Endothelial cell of umbilical vein (primary cell): ENCODE data around the gene SDC4.

Experiments
- EZH2 ChIP-seq: IDR thresholded peaks from 2 replicates; pipeline ENCODE4 v1.6.1; 2012; ENCODE audit warnings: borderline replicate concordance, low read depth, mild to moderate bottlenecking, moderate library complexity, low read length, inconsistent platforms; ENCODE audit not compliant: severe bottlenecking
- GATA2 ChIP-seq: IDR thresholded peaks from 2 replicates; pipeline ENCODE4 v1.7.0; 2011; ENCODE audit warnings: low read depth, mild to moderate bottlenecking, moderate library complexity, mixed read lengths, low read length; ENCODE audit not compliant: insufficient read length, insufficient read depth
- JUN ChIP-seq: IDR thresholded peaks from 2 replicates; pipeline ENCODE4 v1.6.1; 2011; ENCODE audit warnings: borderline replicate concordance, low read depth; ENCODE audit not compliant: insufficient read length, insufficient read depth
- MYC ChIP-seq: IDR thresholded peaks from one replicate; pipeline ENCODE4 v1.6.1; 2011; ENCODE audit warnings: mild to moderate bottlenecking, low read depth, low read length
- POLR2A ChIP-seq: IDR thresholded peaks from 2 replicates; pipeline ENCODE4 v1.6.1; 2012; ENCODE audit warnings: low read depth, mild to moderate bottlenecking, control low read depth, low read length
- POLR2AphosphoS5 ChIP-seq: IDR thresholded peaks from 2 replicates; pipeline ENCODE4 v1.6.1; 2012; ENCODE audit warnings: low read depth, mild to moderate bottlenecking, control low read depth, low read length, moderate library complexity; ENCODE audit not compliant: insufficient read depth
- TF ChIP-seq, protein P1 (sequence below), 2 donors: IDR thresholded peaks; 1 replicate in 1 of 2; 2 replicates in 1 of 2; pipeline ENCODE4 v1.5.1; 2011; ENCODE audit warnings: low read length in 2 of 2, mild to moderate bottlenecking in 2 of 2, moderate library complexity in 2 of 2, control low read depth in 1 of 2, inconsistent platforms in 1 of 2, low read depth in 1 of 2; ENCODE audit not compliant: insufficient read depth in 1 of 2; ENCODE audit errors: extremely low read depth in 1 of 2
- TF ChIP-seq, protein P2 (sequence below): IDR thresholded peaks from 2 replicates; pipeline ENCODE4 v1.6.1; 2011; ENCODE audit not compliant: insufficient read depth, insufficient read length

DNA sequence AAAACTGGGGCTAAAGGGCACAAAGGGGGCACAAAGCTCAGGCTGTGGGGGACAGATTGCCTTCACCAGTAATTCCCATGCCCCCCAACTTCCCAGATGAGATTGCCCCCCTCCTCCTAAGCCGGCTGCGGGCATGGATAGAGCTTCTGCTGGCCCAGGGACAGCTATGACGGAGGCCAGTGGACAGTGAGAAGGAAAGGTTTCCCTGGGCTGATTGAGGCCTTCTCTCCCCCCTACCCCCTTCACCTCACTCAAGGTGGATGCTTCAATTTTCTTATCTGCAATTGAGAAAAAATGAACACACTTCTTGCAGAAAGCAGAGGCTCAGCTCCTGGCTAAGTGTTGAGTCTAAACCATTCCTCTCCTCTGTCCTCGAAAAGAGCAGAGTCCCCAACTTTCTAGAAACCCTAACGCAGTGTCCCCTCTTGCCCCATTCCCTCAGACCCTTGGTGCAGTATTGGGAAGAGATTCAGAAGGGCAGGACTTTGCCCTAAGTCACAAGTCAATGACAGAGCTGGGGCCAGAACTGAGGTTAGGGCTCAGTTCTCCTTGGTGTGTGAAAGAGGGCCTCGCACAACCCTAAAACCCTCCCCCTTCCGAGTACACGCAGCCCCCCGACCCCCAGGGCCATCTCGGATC is 808 bp downstream of the SDC4 start:
- TF ChIP-seq POLR2A (no peak), EZH2 (no peak), POLR2AphosphoS5 (no peak), JUN (no peak), GATA2 (no peak), MYC (no peak)
- TF ChIP-seq, protein P1, sequence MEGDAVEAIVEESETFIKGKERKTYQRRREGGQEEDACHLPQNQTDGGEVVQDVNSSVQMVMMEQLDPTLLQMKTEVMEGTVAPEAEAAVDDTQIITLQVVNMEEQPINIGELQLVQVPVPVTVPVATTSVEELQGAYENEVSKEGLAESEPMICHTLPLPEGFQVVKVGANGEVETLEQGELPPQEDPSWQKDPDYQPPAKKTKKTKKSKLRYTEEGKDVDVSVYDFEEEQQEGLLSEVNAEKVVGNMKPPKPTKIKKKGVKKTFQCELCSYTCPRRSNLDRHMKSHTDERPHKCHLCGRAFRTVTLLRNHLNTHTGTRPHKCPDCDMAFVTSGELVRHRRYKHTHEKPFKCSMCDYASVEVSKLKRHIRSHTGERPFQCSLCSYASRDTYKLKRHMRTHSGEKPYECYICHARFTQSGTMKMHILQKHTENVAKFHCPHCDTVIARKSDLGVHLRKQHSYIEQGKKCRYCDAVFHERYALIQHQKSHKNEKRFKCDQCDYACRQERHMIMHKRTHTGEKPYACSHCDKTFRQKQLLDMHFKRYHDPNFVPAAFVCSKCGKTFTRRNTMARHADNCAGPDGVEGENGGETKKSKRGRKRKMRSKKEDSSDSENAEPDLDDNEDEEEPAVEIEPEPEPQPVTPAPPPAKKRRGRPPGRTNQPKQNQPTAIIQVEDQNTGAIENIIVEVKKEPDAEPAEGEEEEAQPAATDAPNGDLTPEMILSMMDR (IDR thresholded peaks at IDR 0.05; ENCODE audit: extremely low read depth in 1 of 2, insufficient read depth in 1 of 2, low read depth in 1 of 2, low read length in 2 of 2): no peak
- TF ChIP-seq, protein P2, sequence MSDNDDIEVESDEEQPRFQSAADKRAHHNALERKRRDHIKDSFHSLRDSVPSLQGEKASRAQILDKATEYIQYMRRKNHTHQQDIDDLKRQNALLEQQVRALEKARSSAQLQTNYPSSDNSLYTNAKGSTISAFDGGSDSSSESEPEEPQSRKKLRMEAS: no peak
